HG02943 (cell line): ENCODE measurements around the gene GAREM1.

Source experiments
- ATAC-seq: cut with Tn5 transposase; IDR thresholded peaks from one replicate; pipeline ENCODE4 v1.9.1; 2021; ENCODE audit warnings: mild to moderate bottlenecking, low read depth, moderate library complexity; ENCODE audit not compliant: unreplicated experiment

Gene GAREM1

GRCh38 chr18:32427084-32427900 lies 43.4 kb downstream of the GAREM1 start:
- no peak for ATAC-seq

- no peak for ATAC-seq
These were observed 45.2 kb downstream of the GAREM1 start for GRCh38 chr18:32425466-32425865.

- ATAC-seq, result no peak
These were observed 46.0 kb downstream of the GAREM1 start for GRCh38 chr18:32424696-32425095.

- ATAC-seq, result no peak
These were observed 47.5 kb downstream of the GAREM1 start for GRCh38 chr18:32422978-32423740.

- no peak for ATAC-seq
These were observed 48.5 kb downstream of the GAREM1 start for GRCh38 chr18:32422201-32422600.

GRCh38 chr18:32420084-32420750 lies 50.5 kb downstream of the GAREM1 start:
- ATAC-seq, result no peak

- ATAC-seq, result no peak
These were observed 52.5 kb downstream of the GAREM1 start for GRCh38 chr18:32418148-32418547.

- no peak for ATAC-seq
These were observed 65.1 kb downstream of the GAREM1 start for GRCh38 chr18:32405588-32405987.

- no peak for ATAC-seq
These were observed 69.1 kb downstream of the GAREM1 start for GRCh38 chr18:32401621-32402020.

GRCh38 chr18:32393407-32393806 lies 77.3 kb downstream of the GAREM1 start:
- no peak for ATAC-seq

- no peak for ATAC-seq
These were observed 79.6 kb downstream of the GAREM1 start for GRCh38 chr18:32391126-32391525.

GRCh38 chr18:32389858-32390257 lies 80.8 kb downstream of the GAREM1 start:
- ATAC-seq, result no peak

GRCh38 chr18:32389191-32389590 lies 81.5 kb downstream of the GAREM1 start:
- no peak for ATAC-seq

- ATAC-seq, result no peak
These were observed 84.2 kb downstream of the GAREM1 start for GRCh38 chr18:32386471-32386870.

GRCh38 chr18:32383050-32383819 lies 87.4 kb downstream of the GAREM1 start:
- ATAC-seq, result no peak

- no peak for ATAC-seq
These were observed 88.9 kb downstream of the GAREM1 start for GRCh38 chr18:32381761-32382160.

- ATAC-seq, result no peak
These were observed 90.1 kb downstream of the GAREM1 start for GRCh38 chr18:32380559-32380958.

GRCh38 chr18:32379891-32380290 lies 90.8 kb downstream of the GAREM1 start:
- no peak for ATAC-seq

GRCh38 chr18:32378705-32379104 lies 92.0 kb downstream of the GAREM1 start:
- ATAC-seq, result no peak

GRCh38 chr18:32373995-32374394 lies 96.7 kb downstream of the GAREM1 start:
- no peak for ATAC-seq

- no peak for ATAC-seq
These were observed 97.2 kb downstream of the GAREM1 start for GRCh38 chr18:32373505-32373904.
